Upper lobe of left lung (tissue), 6 donors: ENCODE measurements around the gene LEAP2. TPM values are rescaled to one million over a fixed set of nuclear protein-coding genes. Genes with fewer than 3 reads are reported as not detected.

Experiments
- ATAC-seq, 2 donors: fragments of 200-7000 bp; cut with Tn5 transposase; one replicate each; pipeline ENCODE4 v1.9.1; 2022; ENCODE audit warnings: mild to moderate bottlenecking in 2 of 2, moderate library complexity in 2 of 2; ENCODE audit not compliant: low FRiP score in 2 of 2
- DNase-seq, 2 donors: peaks; one replicate each; pipeline ENCODE4 v3.0.0-alpha.2; 2019 to 2020
- H3K27ac ChIP-seq, 4 donors: fragments of 200-600 bp; sonication (generic); one replicate each; pipeline ENCODE4 v1.5.1; 2016 to 2019
- H3K27me3 ChIP-seq, 4 donors: fragments of 200-600 bp; sonication (generic); one replicate each; pipeline ENCODE4 v1.5.1; 2017 to 2019
- H3K36me3 ChIP-seq, 4 donors: fragments of 200-600 bp; sonication (generic); one replicate each; pipeline ENCODE4 v1.5.1; 2016 to 2019
- H3K4me1 ChIP-seq, 4 donors: fragments of 200-600 bp; sonication (generic); one replicate each; pipeline ENCODE4 v1.5.1; 2018 to 2019
- H3K4me3 ChIP-seq, 4 donors: fragments of 200-600 bp; sonication (generic); one replicate each; pipeline ENCODE4 v1.5.1; 2017 to 2019; ENCODE audit warnings: mild to moderate bottlenecking in 2 of 4, moderate library complexity in 1 of 4
- H3K9me3 ChIP-seq, 4 donors: fragments of 200-600 bp; sonication (generic); one replicate each; pipeline ENCODE4 v1.5.1; 2018 to 2019
- CTCF ChIP-seq, 6 experiments: fragments of 450-650 bp in 4 of 6; fragments of 200-600 bp in 2 of 6; sonication (generic) in 2 of 6; IDR thresholded peaks; one replicate each; pipeline ENCODE4 v1.5.1; 2016 to 2019; ENCODE audit warnings: antibody characterized with exemption in 6 of 6
- EP300 ChIP-seq, 4 donors: sonication (generic); formaldehyde crosslinking; IDR thresholded peaks; one replicate each; pipeline ENCODE4 v1.5.1; 2017; ENCODE audit warnings: antibody characterized with exemption in 4 of 4, control low read depth in 2 of 4
- POLR2A ChIP-seq, 4 donors: fragments of 450-650 bp; IDR thresholded peaks; one replicate each; pipeline ENCODE4 v1.5.1; 2016 to 2017; ENCODE audit warnings: antibody characterized with exemption in 4 of 4, mild to moderate bottlenecking in 2 of 4
- POLR2AphosphoS5 ChIP-seq, 2 donors: sonication (generic); formaldehyde crosslinking; IDR thresholded peaks; one replicate each; pipeline ENCODE4 v1.5.1; 2017; ENCODE audit warnings: antibody characterized with exemption in 2 of 2
- WGBS, 2 donors: methylation state at CpG; one replicate each; pipeline ENCODE4 v1.1.5; 2017 to 2018; 5-methylcytosine and 5-hydroxymethylcytosine counted together
- total RNA-seq, 6 donors: library from RNA; depleted of rRNA in 4 of 6; stranded (reverse); fragments of >200 nt in 4 of 6; gene quantifications; one replicate each; pipeline versions ENCODE4 v1.1.0 to v1.2.1, GENCODE V29; 2016 to 2021
- donor health status: DM: no; HTN: no; CAD: no; lungs with moderate emphysema.
- donor health status: DM: no; HTN: yes; CAD: no; lungs with severe emphysema.

The LEAP2 gene
- total RNA-seq, 6 donors from 2014 or later: 0.61 to 2.2 (median 0.89) TPM

GRCh38 chr5:132876020-132876759, 2.7 kb downstream of the LEAP2 start:
- Histone ChIP-seq H3K27me3 (no peaks in the 10 kb centered on the region), H3K27ac (no peak overlapping the region), H3K36me3 (peaks cover 11 to 84% (median 34%) of the 10 kb centered on the region in 4 donors), H3K9me3 (no peaks in the 10 kb centered on the region), H3K4me1 (peaks cover 0 to 17% (median 0%) of the 10 kb centered on the region in 4 donors), H3K4me3 (no peak overlapping the region)
- 83 to 87% methylated on average over 1 of the region's 1 CpG for WGBS, 2 donors
- no peak for TF ChIP-seq CTCF (IDR thresholded peaks at IDR 0.05)
- ATAC-seq (no peak), DNase-seq (no peak)

GRCh38 chr5:132877466-132877865, 4.0 kb downstream of the LEAP2 start:
- Histone ChIP-seq H3K27ac (no peak overlapping the region), H3K4me3 (no peak overlapping the region), H3K27me3 (no peaks in the 10 kb centered on the region), H3K36me3 (peaks cover 11 to 91% (median 38%) of the 10 kb centered on the region in 4 donors), H3K4me1 (peaks cover 0 to 17% (median 0%) of the 10 kb centered on the region in 4 donors), H3K9me3 (no peaks in the 10 kb centered on the region)
- no peak for ATAC-seq
- DNase-seq: no peak
- TF ChIP-seq CTCF (IDR thresholded peaks at IDR 0.05): no peak
- TF ChIP-seq EP300 (IDR thresholded peaks at IDR 0.05): no peak
- 73 to 79% methylated on average over 2 of the region's 2 CpGs for WGBS, 2 donors

- peak in 1 of 2 donors; percentile 28 for DNase-seq
- H3K4me1 ChIP-seq: peaks cover 0 to 15% (median 0%) of the 10 kb centered on the region in 4 donors
- ATAC-seq: peak; percentile 21 to 55
These were observed 4.5 kb downstream of the LEAP2 start for GRCh38 chr5:132877938-132878337.

GRCh38 chr5:132883261-132883834, 9.9 kb downstream of the LEAP2 start:
- ATAC-seq (peak; percentile 75 to 90), DNase-seq (peak in 1 of 2 donors; percentile 66)
- Histone ChIP-seq H3K4me1 (peaks cover 0 to 4% (median 0%) of the 10 kb centered on the region in 4 donors), H3K9me3 (no peaks in the 10 kb centered on the region), H3K27ac (no peak overlapping the region), H3K36me3 (peaks cover 44 to 98% (median 66%) of the 10 kb centered on the region in 4 donors), H3K4me3 (no peak overlapping the region), H3K27me3 (no peaks in the 10 kb centered on the region)
- 29 to 39% methylated on average over 2 of the region's 2 CpGs for WGBS, 2 donors
- TF ChIP-seq EP300 (IDR thresholded peaks at IDR 0.05): no peak
- TF ChIP-seq POLR2A (IDR thresholded peaks at IDR 0.05): no peak
- peak; percentile 48 to 75 (median 65) for TF ChIP-seq CTCF (IDR thresholded peaks at IDR 0.05)
- peak in 1 of 2 donors; percentile 14 for TF ChIP-seq POLR2AphosphoS5 (IDR thresholded peaks at IDR 0.05)

More at GRCh38 chr5:132877938-132878337, 4.5 kb downstream of the LEAP2 start:
- no peak overlapping the region for H3K4me3 ChIP-seq
- no peaks in the 10 kb centered on the region for H3K9me3 ChIP-seq
- TF ChIP-seq POLR2AphosphoS5 (IDR thresholded peaks at IDR 0.05) (no peak), POLR2A (IDR thresholded peaks at IDR 0.05) (no peak), CTCF (IDR thresholded peaks at IDR 0.05) (no peak), EP300 (IDR thresholded peaks at IDR 0.05) (no peak)
- 60 to 68% methylated on average over 3 of the region's 3 CpGs for WGBS, 2 donors
- peaks cover 11 to 91% (median 39%) of the 10 kb centered on the region in 4 donors for H3K36me3 ChIP-seq
- no peaks in the 10 kb centered on the region for H3K27me3 ChIP-seq
- no peak overlapping the region for H3K27ac ChIP-seq
